GM18873 (cell line): ENCODE results near the gene DMRTB1.

ENCODE experiments used
- ATAC-seq: cut with Tn5 transposase; IDR thresholded peaks from one replicate; pipeline ENCODE4 v1.9.1; 2021; ENCODE audit warnings: mild to moderate bottlenecking, moderate library complexity, moderate number of reproducible peaks; ENCODE audit not compliant: unreplicated experiment, low FRiP score

Gene DMRTB1

DNA sequence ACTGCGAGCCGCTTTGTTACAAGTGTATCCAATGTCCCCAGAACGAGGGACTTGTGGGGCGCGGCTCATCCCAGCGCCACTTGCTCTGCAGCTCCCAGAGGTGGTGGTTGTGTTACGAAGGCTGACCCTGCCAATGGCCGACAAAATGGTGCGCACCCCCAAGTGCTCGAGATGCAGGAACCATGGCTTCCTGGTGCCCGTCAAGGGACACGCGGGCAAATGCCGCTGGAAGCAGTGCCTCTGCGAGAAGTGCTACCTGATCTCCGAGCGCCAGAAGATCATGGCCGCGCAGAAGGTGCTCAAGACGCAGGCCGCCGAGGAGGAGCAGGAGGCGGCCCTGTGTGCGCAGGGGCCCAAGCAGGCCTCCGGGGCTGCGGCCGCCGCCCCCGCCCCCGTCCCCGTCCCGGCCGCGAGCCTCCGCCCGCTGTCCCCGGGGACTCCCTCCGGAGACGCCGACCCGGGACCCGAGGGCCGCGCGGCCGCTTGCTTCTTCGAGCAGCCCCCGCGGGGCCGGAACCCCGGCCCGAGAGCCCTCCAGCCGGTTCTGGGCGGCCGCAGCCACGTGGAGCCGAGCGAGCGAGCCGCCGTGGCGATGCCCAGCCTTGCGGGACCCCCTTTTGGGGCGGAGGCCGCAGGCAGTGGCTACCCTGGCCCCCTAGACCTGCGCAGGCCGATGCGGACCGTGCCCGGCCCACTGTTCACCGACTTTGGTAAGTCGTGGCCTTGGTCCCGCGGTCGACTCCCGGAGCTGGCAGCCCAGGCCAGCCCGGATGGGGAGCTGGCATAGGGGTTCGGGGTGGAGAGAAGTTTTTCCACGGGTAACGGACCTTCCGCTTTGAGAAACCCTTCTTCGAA lies at the start of gene DMRTB1:
TSS of gene DMRTB1 (plus strand) at position 79 of the 855 bp plus-strand sequence. CDS start at position 134, 55 bp downstream.
- ATAC-seq, result no peak

DNA sequence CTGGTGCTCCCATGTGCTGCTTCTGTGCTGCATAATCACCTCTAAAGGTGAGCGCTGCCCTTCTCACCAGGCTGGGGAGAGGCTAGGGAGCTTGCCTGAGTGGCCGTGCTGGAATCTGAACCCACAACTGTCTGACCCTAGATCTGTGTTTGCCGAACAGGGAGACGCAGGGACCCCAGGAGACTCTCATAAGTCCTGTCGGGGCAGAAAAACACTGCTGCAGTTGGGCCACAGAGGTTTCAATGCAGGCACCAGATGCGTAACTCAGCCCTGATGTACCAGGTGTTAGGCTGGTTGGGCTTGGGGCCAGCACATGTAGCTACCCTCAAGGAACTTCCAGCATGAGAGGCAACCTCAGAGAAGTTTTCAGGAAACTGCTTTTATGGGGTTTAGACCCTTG lies 49.5 kb upstream of the DMRTB1 start:
- ATAC-seq, result no peak

DNA sequence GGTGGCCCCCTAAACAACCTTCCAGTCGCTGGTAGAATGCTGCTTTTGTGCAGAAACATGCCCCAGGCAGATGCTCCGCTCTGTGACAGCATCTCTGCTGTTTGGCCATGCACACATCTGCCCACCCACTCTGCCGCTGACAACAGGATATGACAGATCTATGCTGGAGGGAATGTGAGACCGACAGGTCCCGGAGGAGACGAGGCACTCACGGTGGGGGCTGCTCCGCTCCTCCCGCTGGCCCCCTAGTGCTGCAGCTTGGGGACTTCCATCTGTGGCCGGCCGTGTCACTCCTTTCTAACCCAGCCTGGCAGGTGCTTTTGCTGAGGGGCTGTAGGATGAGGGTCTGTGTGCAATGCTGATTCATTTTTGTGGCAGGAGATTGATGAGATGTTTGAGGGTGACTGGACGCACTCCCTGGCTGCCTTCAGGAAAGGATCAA lies 49.1 kb upstream of the DMRTB1 start:
- ATAC-seq, result no peak

DNA sequence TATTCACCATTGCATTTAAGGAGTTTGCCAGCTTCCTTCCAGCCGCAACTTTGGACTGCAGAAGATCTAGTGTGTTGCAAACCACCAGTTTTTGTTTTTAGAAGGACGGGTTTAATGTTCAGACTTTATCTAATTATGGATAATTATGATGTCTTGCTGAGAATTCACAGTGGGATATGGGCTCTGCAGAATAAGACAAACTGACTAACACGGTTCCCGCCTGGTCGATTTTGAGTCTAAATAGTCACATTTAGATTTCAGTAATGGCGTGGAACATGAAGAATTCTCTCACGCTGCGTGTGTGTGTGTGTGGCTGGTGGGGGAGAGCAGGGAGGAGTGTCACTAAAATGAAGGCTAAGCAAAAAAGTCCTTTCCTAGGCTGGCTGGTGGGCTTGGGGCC lies 48.5 kb upstream of the DMRTB1 start:
- no peak for ATAC-seq

DNA sequence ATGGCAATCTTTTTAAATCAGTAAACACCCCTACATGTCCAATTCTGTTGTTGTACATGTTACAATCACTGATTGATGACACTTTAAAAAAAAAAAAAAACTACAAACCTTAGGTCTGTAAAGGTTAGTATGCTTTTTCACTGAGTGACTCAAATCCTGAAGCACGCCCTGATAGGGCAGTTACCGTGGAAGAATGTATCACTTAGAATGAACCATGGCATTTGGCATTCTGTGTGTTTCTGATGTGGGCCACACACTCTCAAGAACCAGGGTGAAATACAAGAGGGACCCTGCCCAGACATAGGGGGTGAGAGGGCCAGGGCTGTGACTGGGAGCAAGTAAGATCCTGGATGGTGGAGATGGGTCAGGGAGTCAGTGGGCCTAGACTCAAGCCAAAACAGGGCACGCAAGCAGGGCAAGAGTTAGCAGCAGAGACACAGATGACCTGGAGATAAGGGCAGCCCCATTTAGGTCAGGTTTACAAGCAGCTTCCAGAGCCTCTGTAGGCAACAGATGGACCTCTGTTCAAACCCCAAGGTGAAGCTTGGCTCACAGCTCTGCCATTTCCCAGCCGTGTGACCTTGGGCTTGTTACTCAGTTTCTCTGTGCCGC lies 47.6 kb upstream of the DMRTB1 start:
- no peak for ATAC-seq

DNA sequence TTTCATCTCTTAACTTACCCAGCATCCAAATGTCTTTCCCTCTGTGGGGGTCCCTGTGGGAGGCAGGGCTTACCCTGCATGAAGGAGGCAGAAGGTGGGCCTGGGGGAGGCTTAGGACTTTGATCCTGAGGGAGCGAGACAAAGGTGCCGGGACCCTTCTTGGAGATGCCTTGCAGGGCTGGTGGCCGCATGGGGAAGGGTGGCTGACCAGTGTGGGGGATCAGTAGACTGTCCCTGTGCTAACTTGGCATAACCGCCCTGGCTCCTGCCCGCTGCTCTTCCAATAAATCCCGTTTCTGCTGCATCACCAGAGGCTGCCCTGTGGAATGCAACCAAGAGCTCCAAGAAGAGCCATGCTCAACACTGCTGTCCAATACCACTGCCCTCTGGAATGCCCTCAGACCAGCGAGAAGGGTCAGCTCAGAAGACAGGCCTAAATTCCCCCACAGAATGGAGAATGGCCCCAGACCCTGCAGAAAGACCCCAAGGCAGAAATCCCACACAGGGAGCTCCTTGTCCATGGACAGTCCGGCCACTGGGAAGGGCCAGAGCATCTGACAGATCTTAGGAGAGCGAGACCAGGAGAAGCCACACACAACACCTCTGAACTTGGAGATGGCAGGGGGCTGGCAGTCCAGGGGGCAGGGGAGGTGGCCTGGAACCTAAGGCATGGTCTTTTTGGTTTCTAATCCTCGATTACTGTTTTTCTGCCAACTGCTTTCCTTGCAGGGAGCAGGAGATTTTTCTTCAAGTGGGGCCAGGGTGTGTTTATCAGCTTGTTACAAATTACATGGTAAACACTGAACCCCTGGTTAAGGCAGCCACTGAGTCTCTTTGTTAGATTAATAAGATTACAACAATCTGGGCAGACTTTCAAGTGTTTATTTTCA lies 46.7 kb upstream of the DMRTB1 start:
- ATAC-seq, result no peak

DNA sequence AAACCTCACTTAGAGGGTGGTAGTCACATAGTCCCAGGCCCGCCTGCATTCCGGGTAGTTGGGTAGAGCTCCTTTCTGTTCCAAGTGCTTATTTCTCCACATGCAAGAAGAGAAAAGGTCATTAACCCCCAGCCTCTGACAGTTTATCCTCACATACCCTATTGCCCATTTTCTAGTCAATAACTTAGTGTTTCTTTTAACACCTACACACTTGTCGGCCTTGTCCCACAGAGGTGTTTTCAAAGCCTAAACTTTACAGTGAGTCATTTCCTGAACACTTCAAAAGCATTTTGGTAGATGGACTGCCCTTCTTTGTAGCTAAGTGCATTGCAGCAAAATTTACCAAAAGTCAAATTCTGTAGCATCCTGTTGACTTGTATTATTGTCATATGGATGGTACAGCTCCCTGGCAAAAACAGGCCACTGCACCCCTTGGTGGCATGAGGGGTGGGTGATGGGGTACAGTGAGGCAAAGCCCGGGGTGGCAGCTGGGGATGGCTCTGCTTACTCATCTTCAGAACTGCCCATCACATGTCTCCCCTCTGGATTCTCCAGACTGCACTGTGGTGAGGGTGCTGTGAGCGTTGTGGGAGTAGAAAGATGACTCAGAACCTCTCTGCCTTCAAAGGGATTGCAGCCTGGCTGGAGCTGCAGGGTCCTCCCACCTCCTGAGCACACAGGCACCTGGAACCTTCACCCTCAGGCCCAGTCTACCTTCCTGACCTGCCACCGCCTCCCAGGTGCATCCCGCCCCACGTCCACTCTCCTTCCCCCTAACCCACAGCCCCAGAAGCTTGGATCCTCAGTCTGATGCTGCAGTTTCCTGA lies 45.8 kb upstream of the DMRTB1 start:
- no peak for ATAC-seq

DNA sequence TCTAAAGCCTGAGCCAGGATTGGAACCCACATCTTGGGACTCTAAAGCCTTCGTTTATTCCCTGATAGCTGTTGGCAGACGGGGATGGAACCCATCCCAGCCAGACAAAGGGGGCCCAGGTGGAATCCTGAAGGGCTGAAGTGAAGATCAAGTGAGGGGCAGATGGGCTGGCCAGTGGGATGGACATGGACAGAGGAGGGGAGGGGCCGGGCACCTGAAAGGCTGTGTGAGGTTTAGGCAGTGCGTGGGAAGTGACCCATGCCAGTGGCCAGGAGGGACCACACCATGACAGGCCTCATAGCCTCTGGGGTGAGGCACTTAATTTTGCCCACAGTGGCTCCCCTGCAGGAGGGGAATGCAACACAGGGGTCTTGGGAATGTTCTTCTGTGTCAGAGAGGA lies 44.6 kb upstream of the DMRTB1 start:
- ATAC-seq, result no peak

DNA sequence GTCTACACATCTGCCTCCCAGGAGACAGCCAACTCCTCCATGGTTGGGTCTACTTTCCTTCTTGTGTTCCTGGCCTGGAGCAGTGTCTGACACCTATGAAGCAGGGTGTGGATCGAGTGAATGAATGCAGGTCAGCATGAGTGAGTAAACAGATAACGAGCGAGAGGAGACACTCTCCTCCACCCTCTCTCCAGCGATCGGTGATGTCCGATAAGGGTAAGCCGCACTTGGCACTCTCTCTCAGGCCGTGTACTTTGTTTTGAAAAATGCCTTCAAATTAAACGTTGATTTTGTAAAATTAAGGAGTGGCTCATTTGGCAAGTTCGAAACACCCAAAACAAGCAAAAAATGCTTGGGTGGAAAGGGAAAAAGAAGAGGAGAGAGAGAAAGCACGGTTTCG lies 43.8 kb upstream of the DMRTB1 start:
- ATAC-seq, result no peak

DNA sequence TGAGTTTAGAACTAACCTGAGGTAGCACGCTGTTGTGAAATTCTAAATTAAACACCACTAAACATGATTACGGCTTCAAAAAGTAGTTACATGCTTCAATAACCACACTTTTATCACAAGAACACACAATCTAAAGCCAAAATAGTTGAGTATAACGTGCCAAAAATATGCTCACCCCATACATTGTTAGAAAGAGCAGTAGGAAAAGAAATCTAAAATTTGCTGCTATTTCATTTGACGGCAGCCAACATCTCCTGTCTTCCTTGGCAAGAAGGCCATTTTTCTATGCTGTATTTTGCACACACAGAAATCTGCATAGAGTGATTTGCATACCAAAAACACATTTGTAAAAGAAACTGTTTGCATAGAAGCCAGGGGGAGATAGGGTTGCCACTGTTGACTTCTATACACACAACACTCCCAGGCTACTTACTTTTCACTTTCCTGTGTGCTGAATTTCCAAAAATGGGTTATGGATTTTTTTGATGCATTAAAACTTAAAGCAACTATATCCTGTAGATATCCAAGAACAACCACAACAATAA lies 42.9 kb upstream of the DMRTB1 start:
- ATAC-seq, result no peak

DNA sequence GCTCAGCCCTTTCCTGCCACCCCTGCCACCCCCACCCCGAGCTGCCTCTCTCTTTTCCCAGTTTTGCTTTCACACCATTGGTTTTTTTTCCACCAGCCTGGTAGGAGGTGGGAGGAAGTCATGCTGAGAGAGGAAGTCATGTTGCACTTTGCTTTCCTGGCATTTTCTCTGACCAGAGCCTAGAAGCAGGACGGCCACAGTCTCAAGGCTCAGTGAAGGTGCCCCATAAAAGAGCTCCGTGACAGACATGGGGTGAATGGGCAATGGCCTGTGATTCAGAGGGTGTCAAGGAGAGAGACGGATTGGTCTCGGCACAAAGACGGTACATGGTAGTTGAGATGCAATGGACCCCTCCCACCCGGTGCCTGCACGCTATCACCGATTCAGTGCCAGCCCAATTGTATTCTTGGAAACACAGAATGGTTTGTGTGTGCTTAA lies 42.1 kb upstream of the DMRTB1 start:
- no peak for ATAC-seq

DNA sequence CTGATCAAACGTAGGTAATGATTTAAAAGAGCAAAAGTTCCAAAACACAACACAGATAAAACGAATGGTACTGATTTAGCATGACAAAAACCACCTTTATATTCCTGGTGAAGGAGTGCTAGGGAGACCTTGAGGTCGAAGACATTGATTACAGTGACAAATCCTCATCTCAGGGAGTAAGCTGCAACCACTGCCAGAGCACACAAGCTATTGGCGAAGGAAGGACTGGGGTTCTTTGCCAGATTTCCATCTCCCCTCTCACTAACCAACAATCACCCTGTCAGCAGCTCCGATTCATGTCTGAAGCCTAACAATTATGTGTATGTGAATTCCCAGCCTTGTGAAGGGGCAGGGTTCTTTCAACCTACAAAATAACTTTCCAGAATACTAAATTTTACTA lies 40.2 kb upstream of the DMRTB1 start:
- ATAC-seq, result no peak

DNA sequence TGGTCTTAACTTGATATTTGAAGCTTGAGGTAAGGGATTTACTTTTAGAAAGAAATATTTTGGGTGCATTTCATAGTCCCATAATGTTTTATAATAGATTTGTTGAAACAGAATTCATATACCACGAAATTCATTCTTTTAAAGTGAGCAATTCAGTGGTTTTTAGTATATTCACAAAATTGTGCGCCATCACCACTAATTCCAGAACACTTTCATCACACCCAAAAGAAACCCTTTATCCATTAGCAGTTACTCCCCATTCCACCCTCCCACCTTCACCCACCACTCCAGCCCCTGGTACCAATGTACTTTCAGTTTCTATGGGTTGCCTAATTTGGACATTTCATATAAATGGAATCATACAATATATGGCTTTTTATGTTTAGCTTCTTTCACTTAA lies 38.9 kb upstream of the DMRTB1 start:
- no peak for ATAC-seq

DNA sequence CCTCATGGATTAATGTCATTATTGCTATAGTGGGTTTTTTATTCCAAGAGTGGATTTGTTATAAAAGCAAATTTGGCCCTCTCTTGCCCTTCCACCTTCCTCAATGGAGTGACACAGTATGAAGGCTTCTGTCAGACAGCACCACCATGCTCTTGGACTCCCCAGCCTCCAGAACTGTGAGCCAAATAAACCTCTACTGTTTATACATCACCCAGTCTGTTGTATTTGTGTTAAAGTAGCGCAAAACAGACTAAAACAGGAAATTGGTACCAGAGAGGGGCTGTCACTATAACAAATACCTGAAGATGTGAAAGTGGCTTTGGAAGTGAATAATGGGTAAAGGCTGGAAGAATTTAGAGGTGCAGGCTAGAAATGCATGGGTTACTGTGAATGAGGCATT lies 38.0 kb upstream of the DMRTB1 start:
- no peak for ATAC-seq

DNA sequence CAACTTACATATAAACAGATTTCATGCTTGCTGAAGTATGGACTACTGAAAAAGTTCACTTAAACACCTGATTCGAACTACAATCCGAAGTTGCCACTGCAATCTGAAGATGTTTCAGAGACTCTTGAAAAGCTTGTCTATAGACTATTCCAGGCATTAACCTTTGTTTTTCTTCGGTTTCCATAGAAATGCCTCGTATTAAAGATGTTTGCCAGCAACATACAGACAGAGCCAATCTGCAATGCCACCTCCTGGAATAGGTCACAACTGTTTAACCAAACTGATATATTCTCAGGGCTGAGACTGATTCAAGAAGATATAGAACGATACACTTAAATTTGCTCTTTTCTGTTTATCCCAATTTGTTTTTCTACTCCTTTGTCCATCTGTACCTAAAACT lies 28.9 kb upstream of the DMRTB1 start:
- ATAC-seq, result no peak

DNA sequence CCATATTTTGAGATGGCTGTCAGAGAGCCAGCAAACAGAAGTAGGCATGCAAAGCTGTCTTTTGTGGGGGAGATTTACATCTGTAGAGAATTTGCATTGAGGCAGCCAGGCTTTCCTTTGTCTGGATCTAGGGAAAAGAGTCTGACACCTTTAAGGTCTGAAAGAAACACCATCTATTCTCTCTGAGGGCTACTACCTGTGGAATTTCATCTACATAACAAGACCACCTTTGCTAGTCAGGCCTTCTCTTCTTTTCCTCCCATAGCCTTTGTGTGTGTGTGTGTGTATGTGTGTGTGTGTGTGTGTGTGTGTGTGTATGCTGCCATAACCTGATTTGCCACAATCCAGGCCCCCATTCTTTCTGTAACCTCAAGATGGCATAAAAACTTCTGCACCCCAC lies 28.4 kb upstream of the DMRTB1 start:
- ATAC-seq, result no peak

DNA sequence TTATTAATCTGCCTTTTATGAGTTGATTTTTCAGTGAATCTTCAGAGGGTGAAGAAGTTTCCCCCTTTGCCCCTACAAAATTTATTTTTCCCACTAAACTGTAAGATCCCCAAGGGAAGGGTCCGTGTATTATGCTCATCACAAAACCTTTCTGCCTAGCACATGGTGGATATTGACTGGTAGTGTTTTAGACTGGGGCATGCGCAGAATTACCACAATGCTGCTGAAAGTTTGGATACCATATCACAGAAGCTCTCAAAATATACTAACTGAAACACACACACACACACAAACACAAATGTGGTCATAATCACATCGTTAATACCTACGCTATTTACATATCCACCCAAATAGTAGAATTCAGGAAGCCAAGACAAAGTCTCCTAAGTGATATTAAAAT lies 28.0 kb upstream of the DMRTB1 start:
- no peak for ATAC-seq

DNA sequence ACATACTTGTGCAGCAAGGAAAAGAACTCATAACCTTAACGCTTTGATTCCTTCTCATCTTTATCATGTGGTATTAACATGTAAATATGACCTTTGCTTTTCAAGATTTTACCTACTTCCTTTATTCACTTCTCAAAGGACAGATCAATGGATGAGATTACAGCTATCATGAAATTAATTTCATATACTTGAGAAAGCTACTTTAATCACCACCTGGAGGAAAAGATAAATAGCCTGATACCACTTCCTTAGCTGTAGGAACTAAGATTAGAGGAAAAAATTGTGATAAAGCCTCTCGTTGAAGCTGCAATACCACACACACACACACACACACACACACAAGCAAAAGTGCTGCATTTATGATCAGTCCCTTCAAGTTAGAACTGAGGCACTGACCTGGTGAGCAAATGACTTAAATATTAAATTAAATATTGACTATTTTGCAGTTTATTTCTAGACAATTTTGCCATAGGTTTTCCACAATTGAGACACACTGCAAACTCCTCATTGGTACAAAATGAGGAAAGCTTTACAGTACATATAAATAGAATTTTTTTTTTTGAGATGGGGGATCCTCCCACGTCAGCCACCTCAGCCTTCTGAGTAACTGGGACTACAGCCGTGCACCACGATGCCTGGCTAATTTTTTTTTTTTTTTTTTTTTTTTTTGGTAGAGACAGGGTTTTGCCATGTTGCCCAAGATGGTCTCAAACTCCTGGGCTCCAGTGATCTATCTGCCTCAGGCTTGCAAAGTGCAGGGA lies 27.2 kb upstream of the DMRTB1 start:
- ATAC-seq, result no peak

DNA sequence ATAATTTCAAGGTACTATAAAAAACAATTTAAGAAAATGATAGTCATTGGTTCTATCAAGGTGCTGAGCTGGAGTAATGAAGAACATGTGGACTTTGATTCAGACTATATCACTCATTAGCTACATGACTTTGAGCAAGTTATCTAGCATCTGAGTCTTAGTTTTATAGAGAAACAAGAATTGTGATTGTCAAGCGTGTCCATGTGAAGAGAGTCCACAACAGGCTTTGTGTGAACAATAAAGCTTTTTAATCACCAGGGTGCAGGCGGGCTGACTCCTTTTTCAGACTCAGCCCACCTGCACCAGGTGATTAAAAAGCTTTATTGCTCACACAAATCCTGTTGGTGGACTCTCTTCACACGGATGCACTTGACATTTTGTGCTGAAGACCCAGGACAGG lies 26.6 kb upstream of the DMRTB1 start:
- no peak for ATAC-seq
